Measurements from ENCODE around the gene CLDND2.
"Not testable (repeated sequence)": the region's sequence is repeated elsewhere in the genome, so short reads cannot be mapped to it uniquely, and the experiment has no call there.

The CLDND2 gene, protein sequence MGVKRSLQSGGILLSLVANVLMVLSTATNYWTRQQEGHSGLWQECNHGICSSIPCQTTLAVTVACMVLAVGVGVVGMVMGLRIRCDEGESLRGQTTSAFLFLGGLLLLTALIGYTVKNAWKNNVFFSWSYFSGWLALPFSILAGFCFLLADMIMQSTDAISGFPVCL

DNA sequence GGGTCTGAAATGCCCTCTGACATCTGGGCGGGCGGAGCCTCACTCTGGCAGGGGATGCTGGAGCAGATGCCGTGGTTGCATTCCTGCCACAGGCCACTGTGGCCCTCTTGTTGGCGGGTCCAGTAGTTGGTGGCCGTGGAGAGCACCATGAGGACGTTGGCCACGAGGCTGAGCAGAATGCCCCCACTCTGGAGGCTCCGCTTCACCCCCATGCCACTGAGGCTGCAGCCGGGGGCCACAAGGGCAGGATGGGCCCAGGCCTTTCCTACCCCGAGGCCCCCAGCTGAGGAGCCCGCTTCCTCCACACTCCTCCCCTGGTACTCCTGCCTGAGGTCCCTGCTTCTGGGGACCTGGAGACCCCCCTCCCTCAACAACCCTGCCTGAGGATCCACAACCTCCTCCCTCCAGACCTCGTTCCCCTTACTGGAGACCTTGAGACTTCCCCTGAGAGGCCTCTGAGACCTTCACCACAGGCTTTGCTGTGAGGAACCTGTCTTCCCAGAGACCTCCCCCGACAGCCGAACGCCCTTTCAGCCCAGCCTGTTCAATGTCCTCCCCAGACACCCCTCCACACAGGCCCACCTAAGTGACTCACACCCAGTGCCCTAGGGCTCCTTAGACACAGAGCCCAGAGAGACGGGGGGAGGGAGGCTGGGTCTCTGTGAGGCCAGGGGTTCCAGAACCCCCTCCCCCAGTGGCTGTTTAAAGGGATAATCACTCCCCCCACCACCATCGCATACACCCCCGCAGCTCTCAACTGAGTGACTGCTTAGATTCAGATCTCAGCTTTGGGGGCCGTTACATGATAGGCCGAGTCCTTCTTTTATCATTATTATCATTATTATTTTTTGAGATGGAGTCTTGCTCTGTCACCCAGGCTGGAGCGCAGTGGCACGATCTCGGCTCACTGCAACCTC, at the start of gene CLDND2:
CLDND2 (minus strand) TSS at position 638 of the 917 bp plus-strand sequence; CDS start at position 212, 426 bp downstream.
- DNase-seq (ENCODE audit: low spot score), result peak; percentile 17

DNA sequence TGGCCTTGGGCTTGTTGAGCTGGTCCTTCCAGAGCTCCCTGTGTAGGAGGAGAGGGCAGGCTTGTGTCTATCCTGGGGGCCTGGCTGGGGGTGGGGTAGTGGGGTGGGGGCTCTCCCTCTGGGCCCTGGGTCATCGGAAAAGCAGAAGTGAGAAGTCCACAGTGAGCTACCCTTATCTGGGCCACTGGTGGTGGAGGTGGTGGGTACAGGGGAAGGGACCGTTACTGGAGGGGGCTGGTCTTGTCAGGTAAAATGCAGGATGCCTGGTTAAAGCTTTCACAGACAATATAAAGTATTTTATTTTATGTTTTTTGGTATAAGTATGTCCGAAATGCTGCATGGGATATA, 49.0 kb upstream of the CLDND2 start:
- no peak for DNase-seq (ENCODE audit: low spot score)

DNA sequence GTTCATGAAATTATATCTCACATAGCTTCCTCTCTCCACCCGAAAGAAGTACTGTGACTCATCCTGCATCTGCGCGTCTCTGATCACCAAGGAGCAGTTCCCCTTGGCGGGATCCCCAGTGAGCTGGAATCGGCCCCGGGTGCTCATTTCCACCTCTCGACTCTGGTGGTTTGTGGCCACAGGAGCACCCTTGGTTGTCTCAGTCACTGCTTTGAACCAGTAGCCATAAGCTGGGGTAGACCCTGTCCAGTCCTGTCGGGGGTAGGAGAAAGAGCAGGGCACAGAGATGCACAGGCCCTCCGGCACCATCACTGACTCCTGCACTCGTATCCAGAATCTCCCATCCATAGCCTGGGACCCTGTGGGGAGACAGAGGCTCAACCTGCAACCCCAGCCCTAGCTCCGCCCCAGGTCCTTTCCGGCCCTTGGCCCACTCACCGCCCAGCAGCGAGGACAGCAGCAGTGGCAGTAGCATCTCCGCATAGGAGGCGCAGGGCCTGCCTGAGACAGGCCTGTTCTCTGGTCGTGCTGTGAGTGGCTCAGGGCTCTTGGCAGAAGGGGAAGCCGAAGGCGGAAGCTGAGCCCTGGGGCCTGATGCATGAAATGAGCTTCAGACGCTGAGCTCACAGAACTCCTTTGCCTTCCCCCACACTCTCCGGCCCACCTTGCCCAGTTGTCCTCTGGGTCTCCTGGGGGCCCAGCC, 48.5 kb upstream of the CLDND2 start, which contains the start of gene SIGLEC10:
SIGLEC10 (minus strand) TSS at position 536 of the 703 bp plus-strand sequence; CDS start at position 475, 61 bp downstream.
- no peak for DNase-seq (ENCODE audit: low spot score)

DNA sequence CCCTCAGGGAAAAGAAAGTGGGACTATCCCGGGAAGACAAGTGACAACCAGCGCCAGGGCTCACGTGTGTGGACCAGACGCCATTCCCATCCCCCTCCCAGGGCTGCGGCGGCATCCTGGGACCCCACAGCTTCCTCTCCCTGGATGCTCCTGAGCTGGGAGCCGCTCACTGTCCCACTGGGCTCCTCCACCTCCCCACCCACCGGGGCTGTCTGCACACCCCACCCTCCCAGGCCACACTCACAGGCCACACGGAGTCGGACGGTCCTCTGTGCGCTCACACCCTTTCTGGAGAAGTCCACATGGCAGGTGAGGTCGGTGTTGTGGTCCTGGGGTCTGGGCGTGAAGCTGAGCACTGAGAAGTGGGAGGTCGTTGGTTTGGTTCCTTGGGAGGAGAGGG, 47.6 kb upstream of the CLDND2 start:
- DNase-seq (ENCODE audit: low spot score), result not testable (repeated sequence)

DNA sequence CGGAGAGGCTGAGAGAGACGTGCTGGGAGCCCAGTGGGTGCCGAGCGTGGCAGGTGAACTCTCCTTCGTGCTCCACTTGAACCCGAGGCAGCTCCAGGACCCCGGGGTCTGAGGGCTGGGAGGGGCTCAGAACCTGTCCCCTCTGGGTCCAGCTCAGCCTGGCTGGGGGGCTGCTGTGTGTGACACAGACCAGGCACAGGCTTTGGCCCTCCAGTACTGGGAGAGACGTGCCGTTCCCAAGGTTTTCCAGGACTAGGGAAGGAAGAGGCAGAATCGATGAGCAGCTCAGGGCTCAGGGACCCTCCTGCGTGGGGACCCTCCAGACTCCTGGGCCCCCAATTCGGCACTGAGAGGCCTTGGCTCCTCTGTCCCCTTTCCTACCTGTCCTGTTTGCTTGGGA, 46.4 kb upstream of the CLDND2 start:
- DNase-seq (ENCODE audit: low spot score), result no peak

DNA sequence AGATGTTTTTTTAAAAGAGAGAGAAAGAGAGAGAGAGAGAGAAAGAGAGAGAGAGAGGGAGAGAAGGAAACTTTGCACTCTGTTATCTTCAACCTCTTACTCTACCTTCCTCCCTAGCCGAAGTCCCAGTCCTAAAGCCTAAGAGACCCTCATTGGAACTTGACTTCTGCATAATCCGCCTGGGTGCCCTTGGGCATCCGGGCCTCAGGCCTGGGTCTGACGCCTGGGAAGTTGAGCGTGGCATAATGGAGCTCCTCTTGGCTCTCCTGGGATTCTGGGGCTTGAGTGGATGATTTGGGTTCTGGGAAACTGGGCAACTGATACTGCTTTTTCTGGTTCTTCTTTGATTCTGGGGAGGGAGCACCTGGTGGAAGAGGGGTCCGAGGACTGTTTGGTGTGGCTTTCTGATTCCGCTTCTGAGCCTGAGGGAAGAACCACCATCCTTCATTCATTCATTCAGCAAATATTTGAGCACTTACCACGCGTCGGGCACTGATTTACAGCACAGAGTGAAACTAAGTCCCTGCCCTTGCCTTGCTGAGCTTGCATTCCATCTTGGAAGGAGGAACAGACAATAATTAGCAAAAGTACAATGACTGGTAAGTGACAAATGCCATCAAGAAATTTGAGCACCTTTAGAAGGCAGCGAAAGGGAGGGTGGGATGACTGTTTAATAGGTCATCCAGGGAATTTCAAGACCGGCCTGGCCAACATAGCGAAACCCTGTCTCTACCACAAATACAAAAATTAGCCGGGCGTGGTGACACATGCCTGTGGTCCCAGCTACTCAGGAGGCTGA, 42.3 kb upstream of the CLDND2 start:
- DNase-seq (ENCODE audit: low spot score), result no peak

DNA sequence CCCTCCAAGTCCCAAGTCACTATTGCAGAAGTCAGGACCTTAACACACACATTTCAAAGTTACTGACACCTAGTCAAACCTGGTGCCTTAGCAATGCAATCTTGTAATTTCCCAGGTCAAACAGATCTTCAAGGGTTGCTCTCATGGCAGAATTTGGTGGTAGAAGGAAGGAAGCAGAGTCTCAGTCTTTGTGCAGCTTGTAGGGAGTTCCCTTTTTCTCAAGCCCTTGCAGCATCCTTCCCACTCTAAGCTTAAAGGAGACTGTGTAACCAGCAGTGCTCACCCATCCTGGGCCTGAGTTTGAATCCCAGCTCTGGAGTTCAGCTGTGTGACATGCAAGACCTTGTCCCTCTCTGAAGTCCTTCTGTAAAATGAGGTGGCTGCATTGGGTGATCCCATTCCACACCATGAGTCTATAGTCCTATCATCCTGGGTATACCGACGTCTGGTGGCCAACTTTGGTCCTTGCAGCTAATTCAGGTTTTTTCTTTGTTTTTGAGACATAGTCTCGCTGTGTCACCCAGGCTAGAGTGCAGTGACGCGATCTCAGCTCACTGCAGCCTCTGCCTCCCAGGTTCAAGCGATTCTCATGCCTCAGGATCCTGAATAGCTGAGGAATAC, 38.8 kb upstream of the CLDND2 start:
- peak; percentile 48 for DNase-seq (ENCODE audit: low spot score)

DNA sequence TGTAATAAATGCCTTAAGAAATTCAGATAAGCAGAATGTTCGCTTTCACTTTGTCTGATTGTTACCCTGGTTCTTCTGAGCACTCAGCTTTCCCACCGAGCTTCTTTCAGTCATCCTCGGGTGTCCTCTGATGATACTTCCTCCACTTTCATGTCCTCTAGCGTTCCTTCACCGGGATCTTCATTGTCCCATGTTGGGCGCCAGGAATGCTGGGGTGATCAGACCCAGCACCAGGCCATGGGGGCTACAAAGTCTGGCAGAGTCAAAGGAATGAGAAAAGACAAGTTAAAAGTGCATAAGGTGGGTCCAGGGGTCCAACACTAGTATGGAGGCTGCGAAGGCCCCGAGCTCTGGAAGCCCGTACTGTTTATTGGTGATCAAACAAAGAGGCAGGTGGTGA, 33.3 kb upstream of the CLDND2 start:
- DNase-seq (ENCODE audit: low spot score), result no peak

DNA sequence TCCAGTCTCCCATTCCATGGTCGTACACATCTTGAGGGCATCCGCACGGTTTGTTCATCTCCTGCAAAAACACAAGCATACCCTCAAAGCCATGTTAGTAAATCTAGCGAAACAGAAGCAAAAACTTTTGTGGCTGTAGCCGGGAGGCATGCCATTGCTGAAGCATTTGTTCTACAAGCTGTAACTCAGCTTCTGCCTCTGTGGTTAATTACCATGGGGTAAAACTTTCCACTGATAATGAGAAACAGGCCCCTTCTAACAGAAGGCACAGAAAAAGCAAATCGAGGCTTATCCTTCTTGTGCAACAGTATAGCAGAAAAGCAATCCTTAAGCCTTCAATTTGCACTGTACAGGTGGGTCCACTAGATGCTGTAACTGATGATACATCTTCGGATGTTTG, 31.1 kb upstream of the CLDND2 start:
- not testable (repeated sequence) for DNase-seq (ENCODE audit: low spot score)

DNA sequence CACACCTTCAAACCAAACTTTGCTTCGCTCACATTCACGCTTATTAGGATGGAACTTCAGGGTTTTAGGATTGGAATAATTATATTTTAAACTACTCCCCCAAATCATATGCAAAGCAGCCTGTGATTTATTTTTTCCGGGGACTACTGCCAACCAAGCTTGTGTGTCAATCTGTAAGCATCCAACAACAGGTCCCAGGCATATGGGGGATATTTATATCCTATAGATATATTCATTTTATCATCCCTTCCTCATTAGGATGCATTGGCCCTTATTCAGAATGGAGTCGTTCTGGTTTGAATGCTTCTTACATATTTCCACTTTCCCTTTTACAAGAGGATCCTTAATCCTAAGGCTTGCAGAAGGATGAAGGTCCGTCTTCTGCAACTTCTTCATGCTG, 30.4 kb upstream of the CLDND2 start:
- no peak for DNase-seq (ENCODE audit: low spot score)

DNA sequence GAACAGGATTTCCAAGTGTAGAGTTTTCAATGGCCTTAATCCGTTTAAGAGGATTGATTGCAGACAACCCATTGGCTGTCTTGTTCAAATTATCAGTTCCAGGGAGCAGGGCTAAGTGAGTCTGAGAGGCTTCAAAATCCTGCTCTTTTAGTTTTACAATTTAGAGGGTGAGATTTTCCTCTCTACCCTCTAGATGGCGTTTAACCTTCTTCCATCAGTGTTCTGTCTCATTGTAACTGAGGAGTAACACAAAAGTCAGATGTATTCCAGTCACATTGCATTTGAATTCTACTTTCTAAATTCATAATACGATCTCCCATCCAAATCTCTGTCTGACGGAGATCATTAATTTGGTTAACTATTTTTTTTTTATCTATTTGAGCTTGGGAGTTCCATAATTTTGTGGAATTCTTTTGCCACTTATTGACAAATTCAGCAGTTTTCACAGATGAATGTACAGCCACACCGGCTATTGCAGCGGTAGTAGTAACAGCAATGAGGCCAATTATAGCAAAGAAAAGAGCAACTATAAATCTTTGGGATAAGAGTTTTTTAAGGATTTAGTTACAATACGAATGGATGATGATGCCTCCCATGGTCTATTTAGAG, 29.4 kb upstream of the CLDND2 start:
- DNase-seq (ENCODE audit: low spot score), result peak; percentile 61

DNA sequence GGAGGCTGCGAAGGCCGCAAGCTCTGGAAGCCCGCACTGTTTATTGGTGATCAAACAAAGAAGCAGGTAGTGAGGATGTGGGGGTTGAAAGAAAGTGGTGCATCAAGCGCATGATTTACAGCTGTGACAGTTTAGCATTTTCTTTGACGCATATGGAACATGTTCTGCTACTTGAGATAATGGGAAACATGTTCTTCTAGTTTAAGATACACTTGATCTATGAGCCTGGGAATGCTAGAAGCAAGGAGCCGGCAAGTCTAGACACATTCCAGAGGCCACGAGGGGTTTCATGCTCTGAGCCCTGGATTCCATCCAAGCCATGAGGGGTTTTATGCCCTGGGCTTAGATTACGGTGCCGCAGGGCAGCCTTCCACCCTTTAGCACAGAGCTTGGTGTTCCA, 28.6 kb upstream of the CLDND2 start:
- not testable (repeated sequence) for DNase-seq (ENCODE audit: low spot score)

DNA sequence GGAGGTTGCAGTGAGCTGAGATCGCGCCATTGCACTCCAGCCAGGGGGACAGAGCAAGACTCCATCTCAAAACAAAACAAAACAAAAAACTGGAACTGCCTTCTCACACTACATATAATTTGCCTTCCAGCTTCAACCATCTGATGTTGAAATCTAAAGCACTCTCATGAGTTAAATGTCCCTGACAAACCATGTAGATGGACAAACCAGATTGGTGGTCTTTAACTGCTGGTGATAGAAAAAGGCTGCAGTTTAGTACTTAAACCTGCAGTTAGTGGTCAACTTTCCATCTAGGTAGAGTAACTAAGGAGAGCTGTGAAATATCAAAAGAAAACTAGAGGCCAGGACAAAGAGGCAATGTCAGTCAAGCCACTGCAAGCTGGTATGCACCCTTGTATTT, 27.4 kb upstream of the CLDND2 start:
- no peak for DNase-seq (ENCODE audit: low spot score)

DNA sequence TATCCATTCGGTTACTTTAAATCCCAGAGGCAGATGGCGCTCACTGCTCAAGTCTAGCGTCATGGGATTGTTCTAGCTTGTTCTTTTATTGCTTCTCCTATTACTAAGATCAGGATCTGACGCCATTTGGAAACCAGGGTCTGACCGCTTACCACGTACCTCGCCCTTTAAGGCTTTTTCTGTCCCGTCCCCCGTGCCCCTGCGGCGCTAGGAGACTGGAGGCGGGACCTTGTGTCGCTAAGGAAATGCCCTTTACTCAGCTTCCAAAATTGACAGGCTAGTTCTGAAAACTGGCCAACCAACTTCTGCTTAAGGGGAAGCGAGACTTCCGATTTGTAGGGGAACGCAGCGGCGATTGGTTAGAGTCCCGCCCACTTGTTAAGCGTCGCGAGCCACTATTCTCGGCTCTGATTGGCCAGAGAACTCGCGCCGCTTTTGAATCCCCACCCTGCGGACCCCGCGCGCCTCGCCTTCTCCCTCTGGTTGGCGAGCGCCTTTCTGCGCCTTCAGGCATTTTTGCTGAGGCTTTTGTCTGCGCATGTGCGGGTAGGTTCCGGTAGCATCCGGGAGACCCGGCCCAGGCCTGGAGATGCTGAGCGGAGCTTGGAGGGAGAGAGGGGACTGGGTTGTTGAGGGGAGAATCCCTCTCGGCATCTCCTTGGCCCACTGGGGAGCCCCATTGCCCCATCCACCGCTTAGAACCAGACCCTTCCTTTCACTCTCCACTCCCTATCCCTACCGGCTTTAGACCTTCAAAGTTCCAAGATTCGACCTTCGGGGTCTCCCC, 25.4 kb upstream of the CLDND2 start:
- peak; percentile 99 for DNase-seq (ENCODE audit: low spot score)

DNA sequence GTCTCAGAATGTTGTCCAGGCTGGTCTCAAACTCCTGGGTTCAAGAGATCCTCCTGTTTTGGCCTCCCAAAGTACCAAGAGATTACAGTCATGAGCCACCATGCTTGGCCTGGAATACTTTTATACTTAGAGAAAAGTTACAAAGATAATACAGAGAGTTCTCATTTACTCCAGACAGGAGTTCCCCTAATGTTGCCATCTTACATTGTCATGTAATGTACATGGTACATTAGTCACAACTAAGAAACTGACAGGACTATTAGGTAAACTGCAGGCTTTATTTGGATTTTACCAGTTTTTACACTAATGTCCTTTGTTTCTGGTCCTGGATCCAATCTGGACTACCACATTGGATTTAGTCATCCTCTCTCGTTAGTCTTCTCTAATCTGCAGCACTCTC, 23.9 kb upstream of the CLDND2 start:
- no peak for DNase-seq (ENCODE audit: low spot score)

DNA sequence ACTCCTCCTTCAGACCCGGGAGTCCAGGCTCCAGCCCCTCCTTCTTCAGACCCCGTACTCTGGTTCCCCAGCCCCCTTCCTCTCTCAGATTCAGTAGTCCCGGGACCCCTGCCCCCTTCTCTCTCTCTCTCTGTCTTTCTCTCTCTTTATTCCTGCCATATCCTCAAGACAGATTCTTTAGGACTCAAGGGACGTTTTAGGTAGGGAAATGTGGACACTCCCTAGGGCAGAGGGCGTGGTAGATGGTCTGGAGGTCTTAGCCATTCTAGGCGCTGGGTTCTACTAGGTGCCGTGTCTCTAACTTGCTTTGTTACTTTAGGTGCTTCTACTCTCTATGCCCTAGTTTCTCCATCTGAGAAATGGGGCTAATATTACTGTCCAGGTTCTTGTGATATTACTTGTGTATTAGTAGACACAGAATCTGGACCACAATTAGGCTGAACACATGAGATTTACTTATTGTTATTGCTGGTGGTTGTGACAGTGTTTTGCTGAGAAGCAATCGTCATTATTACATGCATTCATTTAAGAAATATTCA, 22.3 kb upstream of the CLDND2 start:
- DNase-seq (ENCODE audit: low spot score), result no peak

DNA sequence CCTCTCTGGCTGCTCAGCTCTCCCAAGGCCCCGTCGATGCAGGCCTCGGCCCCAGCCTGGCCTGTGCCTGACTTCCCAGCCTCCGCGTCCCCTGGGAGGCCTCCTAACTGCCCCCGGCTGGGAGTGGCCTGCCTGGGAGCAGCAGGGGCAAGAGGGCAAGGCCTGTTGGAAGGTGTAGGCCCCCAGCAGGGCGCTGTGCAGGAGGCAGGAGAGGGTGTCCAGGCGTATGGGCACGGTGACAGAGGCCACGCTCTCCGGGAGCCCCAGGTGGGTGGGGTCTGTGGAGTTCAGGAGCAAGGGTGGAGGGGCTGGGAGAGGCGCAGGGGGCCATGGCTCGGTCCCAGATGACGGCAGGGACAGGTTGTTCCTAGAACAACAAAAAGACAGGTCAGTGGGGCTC, 20.3 kb upstream of the CLDND2 start:
- DNase-seq (ENCODE audit: low spot score), result no peak

DNA sequence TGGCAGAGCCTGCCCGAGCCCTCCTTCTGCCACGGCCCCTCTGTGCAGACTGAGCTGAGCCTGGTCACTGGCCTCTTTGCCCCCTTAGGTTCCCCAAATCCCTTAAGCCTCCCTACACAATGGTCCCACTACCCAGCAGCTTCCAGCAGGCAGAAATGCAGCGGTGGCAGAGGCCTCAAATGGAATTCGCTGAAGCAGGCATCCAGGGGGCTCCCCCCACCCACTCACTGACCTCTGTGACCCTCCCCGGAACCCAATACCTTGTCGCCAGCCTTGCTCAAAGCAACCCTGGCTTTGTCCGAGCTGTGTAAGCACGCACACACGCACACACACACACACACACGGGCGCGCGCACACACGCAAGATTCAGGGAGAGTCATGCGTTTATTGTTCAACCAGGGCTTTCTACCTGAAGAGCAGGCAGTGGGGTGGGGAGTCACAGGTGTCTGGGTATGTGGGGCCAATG, 19.2 kb upstream of the CLDND2 start, which contains the start of gene LIM2:
LIM2 (minus strand) TSS at position 51 of the 466 bp plus-strand sequence. CDS start 531 bp downstream, outside the sequence.
- DNase-seq (ENCODE audit: low spot score), result no peak

DNA sequence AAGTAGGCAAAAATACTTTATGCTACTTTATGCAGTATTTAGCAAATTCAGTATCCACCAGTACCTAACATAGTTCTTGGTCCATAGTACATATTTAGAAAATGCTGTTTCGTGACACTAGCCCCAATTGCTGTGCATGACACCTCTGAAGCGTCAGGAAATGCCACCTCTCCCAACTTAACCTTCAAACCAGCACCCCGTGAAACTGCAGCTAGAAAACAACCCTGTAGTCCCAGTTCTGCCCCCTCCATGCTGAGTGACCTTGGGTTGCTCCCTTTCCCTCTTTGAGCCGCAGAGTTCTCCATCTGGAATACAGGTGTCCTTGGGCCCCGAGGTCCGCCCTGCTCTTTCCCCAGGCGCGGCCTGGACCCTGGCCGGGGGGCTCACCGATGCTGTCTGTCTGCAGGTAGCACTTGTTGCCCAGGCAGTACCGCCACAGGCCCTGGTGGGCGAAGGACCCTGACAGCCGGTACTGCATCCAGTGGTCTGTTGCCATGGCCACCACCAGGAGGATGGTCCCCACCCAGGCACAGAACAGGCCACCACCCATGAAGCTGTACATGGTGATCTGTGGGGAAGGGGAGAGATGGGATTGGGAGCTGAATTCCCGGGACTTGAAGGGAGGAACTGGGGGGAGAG, 18.2 kb upstream of the CLDND2 start:
- DNase-seq (ENCODE audit: low spot score), result no peak
